ENCODE measurements around the gene METTL16.

- no peak for TF ChIP-seq ZC3H10 (CRISPR knock-in tag; IDR thresholded peaks at IDR 0.05)
- no peak for TF ChIP-seq GLIS3 (CRISPR knock-in tag; IDR thresholded peaks at IDR 0.05)
- TF ChIP-seq PATZ1 (CRISPR knock-in tag; IDR thresholded peaks at IDR 0.05; ENCODE audit: borderline replicate concordance) = no peak
- TF ChIP-seq RARB (CRISPR knock-in tag; IDR thresholded peaks at IDR 0.05) = no peak
- TF ChIP-seq POU6F1 (CRISPR knock-in tag; IDR thresholded peaks at IDR 0.05; ENCODE audit: borderline replicate concordance, low read depth) = no peak
- no peak for TF ChIP-seq PPARA (CRISPR knock-in tag; IDR thresholded peaks at IDR 0.05; ENCODE audit: borderline replicate concordance)
- TF ChIP-seq CSRNP3 (CRISPR knock-in tag; IDR thresholded peaks at IDR 0.05) = no peak
- no peak for TF ChIP-seq SNAI2 (CRISPR knock-in tag; IDR thresholded peaks at IDR 0.05)
- TF ChIP-seq ZFP30 (CRISPR knock-in tag; IDR thresholded peaks at IDR 0.05) = no peak
These were observed 143.3 kb downstream of the METTL16 start for GRCh38 chr17:2368359-2368758.
